ENCODE data around the gene ZNF524. TPM values are rescaled to one million over a fixed set of nuclear protein-coding genes. Genes with fewer than 3 reads are reported as not detected.

The ZNF524 gene
- total and polyA plus RNA-seq, 10 of the 15 experiments (the other 5 are each of a cell fraction or from before 2014, with no cell fraction given) = 0.47 to 18.6 (median 12.4) TPM; not detected in 1

- TF ChIP-seq CUX1 (IDR thresholded peaks at IDR 0.05; ENCODE audit: insufficient replicate concordance, low read depth, low read length) (no peak), SMC3 (IDR thresholded peaks at IDR 0.05; ENCODE audit: borderline replicate concordance, low read length) (no peak), CHD4 (IDR thresholded peaks at IDR 0.05) (no peak), NFYB (IDR thresholded peaks at IDR 0.05; ENCODE audit: insufficient read depth, low read depth, low read length) (no peak), MYC (IDR thresholded peaks at IDR 0.05; ENCODE audit: insufficient read depth, insufficient read length, insufficient replicate concordance, low read length, severe bottlenecking) (no peak), ZNF274 (IDR thresholded peaks at IDR 0.05; ENCODE audit: insufficient read depth, insufficient read length) (no peak), ATF7 (IDR thresholded peaks at IDR 0.05; ENCODE audit: low read depth) (no peak), SREBF1 (IDR thresholded peaks at IDR 0.05; ENCODE audit: low read length) (no peak), RUNX3 (IDR thresholded peaks at IDR 0.05; ENCODE audit: low read length) (no peak), MYB (IDR thresholded peaks at IDR 0.05; ENCODE audit: borderline replicate concordance, low read depth, low read length) (no peak)
Measured at GRCh38 chr19:55578031-55578760, 21.9 kb upstream of the ZNF524 start (continued).

Measured in GM12878 (cell line).